Measurements from ENCODE around the gene HIPK2. TPM values are rescaled to one million over a fixed set of nuclear protein-coding genes. Genes with fewer than 3 reads are reported as not detected.

HIPK2 gene
- total and polyA plus RNA-seq, 2 of the 4 experiments (the other 2 are of a cell fraction) = 22.0 to 27.1 TPM

DNA sequence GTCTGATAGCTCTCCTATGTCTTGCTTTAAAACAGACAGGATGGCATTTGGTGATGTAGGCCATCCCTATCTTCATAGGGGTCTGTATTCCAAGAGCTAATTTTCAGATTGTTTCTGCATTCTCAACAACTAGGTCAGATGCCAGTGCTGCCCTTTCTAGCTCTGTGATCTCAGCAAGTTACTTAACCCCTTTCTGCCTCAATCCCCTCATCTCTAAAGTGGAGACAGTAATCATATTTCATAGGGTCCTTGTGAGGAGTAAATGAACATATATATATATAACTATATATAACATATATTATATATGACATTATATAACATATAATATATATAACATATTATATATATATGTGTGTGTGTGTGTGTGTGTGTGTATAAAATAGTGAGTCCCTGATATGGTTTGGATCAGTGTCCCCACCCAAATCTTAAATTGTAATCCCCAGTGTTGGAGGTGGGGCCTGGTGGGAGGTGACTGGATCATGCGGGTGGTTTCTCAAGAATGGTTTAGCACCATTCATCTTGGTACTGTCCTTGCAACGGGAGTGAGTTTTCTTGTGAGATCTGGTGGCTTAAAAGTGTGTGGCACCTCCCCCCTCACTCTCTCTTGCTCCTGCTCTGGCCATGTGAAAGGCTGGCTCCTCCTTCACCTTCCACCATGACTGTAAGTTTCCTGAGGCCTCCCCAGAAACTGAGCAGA lies 45.2 kb downstream of the HIPK2 start:
- ATAC-seq (ENCODE audit: low read depth) = no peak
- Histone ChIP-seq H3K9ac (ENCODE audit: low read depth, low read length) (no peak overlapping the region), H3K4me1 (ENCODE audit: control insufficient read depth, insufficient read depth, low read length) (peaks cover 38% of the 10 kb centered on the region)

More for the DNA sequence above, 45.2 kb downstream of the HIPK2 start:
- H4K20me1 ChIP-seq (ENCODE audit: insufficient read depth, low read length) = peaks cover 93% of the 10 kb centered on the region
- H2AK5ac ChIP-seq (ENCODE audit: low read depth, low read length) = peak overlapping the region; percentile 32; the same call in 1 of the 2 replicates
- WGBS, 2 experiments (ENCODE audit: extremely low coverage in 2 of 2, insufficient read length in 1 of 2) = no CpG with 5 or more reads among the region's 2 CpGs
- H3K79me1 ChIP-seq (ENCODE audit: low read depth in 1 of 2, low read length in 2 of 2) = peaks cover 28 to 84% of the 10 kb centered on the region in 2 experiments
- peak overlapping the region; percentile 9; the same call in 1 of the 2 replicates for H2BK20ac ChIP-seq (ENCODE audit: low read depth, low read length)
- no peak overlapping the region for H4K8ac ChIP-seq (ENCODE audit: low read depth in 2 of 2, low read length in 2 of 2)
- H3K14ac ChIP-seq (replicated peaks; ENCODE audit: low read depth, low read length) = peak overlapping the region; percentile 10; the same call in 1 of the 2 replicates
- peak overlapping the region; percentile 5; the same call in 1 of the 2 replicates for H2BK120ac ChIP-seq (ENCODE audit: low read depth, low read length)
- H3K4ac ChIP-seq (ENCODE audit: low read depth, low read length) = peak overlapping the region; percentile 2; the same call in 1 of the 2 replicates
- H3K23ac ChIP-seq (ENCODE audit: low read depth, low read length) = no peak overlapping the region
- peak overlapping the region; percentile 61 for H2BK5ac ChIP-seq (ENCODE audit: low read depth, low read length, poor library complexity, severe bottlenecking)
- H3K4me2 ChIP-seq (ENCODE audit: low read depth, low read length) = peak overlapping the region; percentile 44; the same call in 1 of the 2 replicates
- H3K9me1 ChIP-seq (ENCODE audit: insufficient read depth, low read length) = peaks cover 47% of the 10 kb centered on the region
- BruUV-seq (replicated peaks) = no TSS peak
- POLR2A ChIA-PET (ENCODE audit: unreplicated experiment) = no interaction called here
- peak overlapping the region; percentile 44 for H2AFZ ChIP-seq (replicated peaks; ENCODE audit: low read length, poor library complexity)
- H3K4me3 ChIP-seq (ENCODE audit: insufficient read depth, low read depth, low read length) = no peak overlapping the region
- TF ChIP-seq FOS (IDR thresholded peaks at IDR 0.05; ENCODE audit: low read depth, low read length) (no peak), RAD21 (IDR thresholded peaks at IDR 0.05; ENCODE audit: low read length) (no peak), RCOR1 (IDR thresholded peaks at IDR 0.05; ENCODE audit: insufficient replicate concordance, low read length) (no peak)
- H3K9me3 ChIP-seq (ENCODE audit: control insufficient read depth, insufficient read depth, low read length) = peaks cover 2% of the 10 kb centered on the region; the same call in 1 of the 2 replicates
- H2AK9ac ChIP-seq (replicated peaks; ENCODE audit: low read depth, low read length, poor library complexity) = peak overlapping the region; percentile 1
- no peak overlapping the region for H3K56ac ChIP-seq (ENCODE audit: extremely low read depth, insufficient read depth, low read length)
- dilution Hi-C loops (cut with HindIII; ENCODE audit: low sequenced_read_pairs, unreplicated experiment) (no loop called here), in situ Hi-C loops (cut with MboI; ENCODE audit: low sequenced_read_pairs) (no loop called here), intact Hi-C loops (cut with micrococcal nuclease) (loop anchor here (5.0 kb wide), 2 partner anchors 40 to 50 kb away; no protein-coding TSS in a partner anchor)
- peaks cover 29% of the 10 kb centered on the region for H3K36me3 ChIP-seq (ENCODE audit: control insufficient read depth, insufficient read depth, low read length)
- no peaks in the 10 kb centered on the region for H3K27me3 ChIP-seq (ENCODE audit: control insufficient read depth, insufficient read depth, low read length)
- 0 out of 2 replicates have a peak overlapping the region, but pooled peaks have one; percentile 2 for H3K27ac ChIP-seq (ENCODE audit: insufficient read depth, low read length)
- no peak overlapping the region for H4K5ac ChIP-seq (ENCODE audit: low read depth, low read length)
- CTCF ChIA-PET = interaction anchor here (0.6 to 1.0 kb wide), 2 partner anchors 87 to 270 kb away, joined by 3 to 6 read pairs; no protein-coding TSS in a partner anchor
- no peak for DNase-seq
- no peak overlapping the region for H2BK15ac ChIP-seq (ENCODE audit: low read depth, low read length)
- H4K91ac ChIP-seq (ENCODE audit: insufficient read depth, low read depth, low read length) = no peak overlapping the region; the same call in 1 of the 2 replicates
- H3K18ac ChIP-seq (ENCODE audit: low read depth, low read length) = peak overlapping the region; percentile 11; the same call in 1 of the 2 replicates

Measured in IMR-90 (cell line).